ENCODE measurements around the gene DGKD. TPM values are rescaled to one million over a fixed set of nuclear protein-coding genes. Genes with fewer than 3 reads are reported as not detected.

DGKD gene
- total RNA-seq, 1 donor from 2014 or later: 15.3 TPM

DNA sequence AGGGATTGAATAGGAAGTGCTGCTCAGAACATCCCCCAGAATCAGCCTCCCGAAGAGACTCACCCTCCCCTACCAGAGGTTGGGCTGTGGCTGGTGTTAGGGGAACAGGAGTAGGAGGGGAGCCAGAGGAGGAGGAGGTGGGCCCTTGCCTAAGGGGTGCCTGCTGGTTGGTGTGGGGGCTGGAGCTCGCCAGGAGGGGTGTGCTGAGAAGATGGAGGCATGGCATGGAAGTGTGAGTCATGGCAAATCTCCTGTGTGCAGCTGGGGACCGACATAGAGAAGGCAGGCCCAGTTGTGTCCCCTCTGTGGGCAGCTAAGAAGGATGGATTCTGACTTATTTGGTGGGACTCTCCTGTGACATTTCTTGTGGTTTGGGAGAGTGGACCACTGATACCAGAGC is 73.7 kb downstream of the DGKD start:
- H3K36me3 Mint-ChIP-seq (ENCODE audit: low read depth, unreplicated experiment): no peaks in the 10 kb centered on the region
- no peak overlapping the region for H3K27ac Mint-ChIP-seq (ENCODE audit: unreplicated experiment)
- no peaks in the 10 kb centered on the region for H3K9me3 Mint-ChIP-seq (ENCODE audit: unreplicated experiment)
- H3K4me3 Mint-ChIP-seq (ENCODE audit: unreplicated experiment): no peak overlapping the region
- H3K4me1 Mint-ChIP-seq (ENCODE audit: unreplicated experiment): no peaks in the 10 kb centered on the region
- H3K27me3 Mint-ChIP-seq (ENCODE audit: unreplicated experiment): peaks cover 4% of the 10 kb centered on the region
- DNase-seq (ENCODE audit: low spot score): no peak
- TF ChIP-seq, protein P1, sequence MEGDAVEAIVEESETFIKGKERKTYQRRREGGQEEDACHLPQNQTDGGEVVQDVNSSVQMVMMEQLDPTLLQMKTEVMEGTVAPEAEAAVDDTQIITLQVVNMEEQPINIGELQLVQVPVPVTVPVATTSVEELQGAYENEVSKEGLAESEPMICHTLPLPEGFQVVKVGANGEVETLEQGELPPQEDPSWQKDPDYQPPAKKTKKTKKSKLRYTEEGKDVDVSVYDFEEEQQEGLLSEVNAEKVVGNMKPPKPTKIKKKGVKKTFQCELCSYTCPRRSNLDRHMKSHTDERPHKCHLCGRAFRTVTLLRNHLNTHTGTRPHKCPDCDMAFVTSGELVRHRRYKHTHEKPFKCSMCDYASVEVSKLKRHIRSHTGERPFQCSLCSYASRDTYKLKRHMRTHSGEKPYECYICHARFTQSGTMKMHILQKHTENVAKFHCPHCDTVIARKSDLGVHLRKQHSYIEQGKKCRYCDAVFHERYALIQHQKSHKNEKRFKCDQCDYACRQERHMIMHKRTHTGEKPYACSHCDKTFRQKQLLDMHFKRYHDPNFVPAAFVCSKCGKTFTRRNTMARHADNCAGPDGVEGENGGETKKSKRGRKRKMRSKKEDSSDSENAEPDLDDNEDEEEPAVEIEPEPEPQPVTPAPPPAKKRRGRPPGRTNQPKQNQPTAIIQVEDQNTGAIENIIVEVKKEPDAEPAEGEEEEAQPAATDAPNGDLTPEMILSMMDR (IDR thresholded peaks at IDR 0.05; ENCODE audit: unreplicated experiment): no peak

DNA sequence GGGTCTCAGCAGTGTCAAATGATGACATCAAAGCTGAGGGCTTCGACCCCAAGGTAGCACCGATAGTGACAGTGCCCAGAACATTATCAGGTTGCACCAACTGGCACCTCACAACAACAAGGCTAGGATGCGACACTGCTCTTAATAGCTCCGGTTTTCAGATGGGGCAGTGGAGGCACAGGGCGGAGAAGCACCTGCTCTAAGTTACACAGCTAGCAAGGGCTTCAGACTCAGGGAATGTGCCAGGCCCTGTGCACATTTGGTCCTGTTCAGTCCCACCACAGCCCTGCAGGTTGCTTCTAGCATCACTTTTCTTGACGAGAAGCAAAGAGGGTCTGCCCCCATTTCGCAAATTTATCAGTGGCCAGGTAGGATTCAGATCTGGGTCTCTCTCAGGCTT is 74.1 kb downstream of the DGKD start:
- DNase-seq (ENCODE audit: low spot score): no peak
- Mint-ChIP-seq H3K9me3 (ENCODE audit: unreplicated experiment) (no peaks in the 10 kb centered on the region), H3K4me1 (ENCODE audit: unreplicated experiment) (no peaks in the 10 kb centered on the region), H3K36me3 (ENCODE audit: low read depth, unreplicated experiment) (no peaks in the 10 kb centered on the region), H3K4me3 (ENCODE audit: unreplicated experiment) (no peak overlapping the region), H3K27ac (ENCODE audit: unreplicated experiment) (no peak overlapping the region), H3K27me3 (ENCODE audit: unreplicated experiment) (peaks cover 1% of the 10 kb centered on the region)
- TF ChIP-seq, protein P1 (IDR thresholded peaks at IDR 0.05; ENCODE audit: unreplicated experiment): no peak

DNA sequence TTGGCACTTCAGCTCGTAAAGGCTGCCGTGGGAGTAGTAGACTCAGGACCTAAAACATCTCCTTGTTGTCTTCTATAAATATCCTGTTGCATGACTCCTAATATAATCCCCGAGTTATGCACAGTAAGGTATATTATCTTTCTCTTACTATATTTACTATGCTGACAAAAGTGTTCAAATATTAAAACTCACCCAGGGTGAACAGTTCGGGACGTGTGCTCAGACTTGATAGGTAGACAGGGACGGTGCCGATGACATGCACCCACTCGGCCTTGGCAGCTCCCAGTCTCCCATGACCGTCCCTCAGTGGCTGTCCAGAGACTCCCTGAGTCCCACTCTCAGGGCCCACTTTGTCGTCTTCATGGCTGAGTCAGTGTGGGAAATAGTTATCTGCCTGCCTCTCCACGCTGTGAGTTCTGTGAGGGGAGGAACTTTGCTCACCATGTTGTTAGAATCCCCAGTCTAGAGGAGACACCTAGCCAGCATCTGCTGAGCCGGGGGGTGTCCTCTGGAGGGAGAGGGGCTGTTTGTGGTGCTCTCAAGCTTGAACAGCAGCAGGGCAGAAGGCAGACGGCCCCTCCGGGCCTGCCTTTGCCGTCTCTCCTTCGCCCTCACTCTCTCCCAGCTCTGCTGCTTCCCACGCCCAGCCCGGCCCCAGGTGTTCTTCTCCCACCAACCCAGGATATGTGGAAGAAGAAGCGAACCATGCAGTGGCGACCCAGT is 75.0 kb downstream of the DGKD start:
- Mint-ChIP-seq H3K27ac (ENCODE audit: unreplicated experiment) (no peak overlapping the region), H3K4me1 (ENCODE audit: unreplicated experiment) (no peaks in the 10 kb centered on the region), H3K27me3 (ENCODE audit: unreplicated experiment) (peaks cover 1% of the 10 kb centered on the region), H3K9me3 (ENCODE audit: unreplicated experiment) (no peaks in the 10 kb centered on the region), H3K36me3 (ENCODE audit: low read depth, unreplicated experiment) (no peaks in the 10 kb centered on the region), H3K4me3 (ENCODE audit: unreplicated experiment) (no peak overlapping the region)
- TF ChIP-seq, protein P1 (IDR thresholded peaks at IDR 0.05; ENCODE audit: unreplicated experiment): no peak
- no peak for DNase-seq (ENCODE audit: low spot score)

DNA sequence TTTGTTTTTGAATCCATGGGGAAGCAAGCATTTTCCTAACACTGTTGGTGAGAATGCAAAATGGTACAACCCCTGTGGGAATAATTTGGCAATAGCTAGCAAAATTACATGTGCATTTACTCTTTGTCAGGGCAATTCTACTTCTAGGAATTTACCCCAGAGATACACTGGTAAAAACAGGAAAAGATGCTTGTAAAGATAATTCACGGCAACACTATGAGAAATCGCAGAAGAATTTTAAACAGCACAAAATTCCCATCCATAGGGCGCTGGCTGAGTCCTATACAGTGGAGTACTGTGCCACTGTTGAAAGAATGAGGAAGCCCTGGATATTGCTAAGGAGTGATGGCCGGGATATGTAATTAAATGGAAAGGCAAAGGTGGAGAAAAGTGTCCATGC is 75.8 kb downstream of the DGKD start:
- TF ChIP-seq, protein P1 (IDR thresholded peaks at IDR 0.05; ENCODE audit: unreplicated experiment): no peak
- Mint-ChIP-seq H3K27ac (ENCODE audit: unreplicated experiment) (no peak overlapping the region), H3K36me3 (ENCODE audit: low read depth, unreplicated experiment) (no peaks in the 10 kb centered on the region), H3K4me1 (ENCODE audit: unreplicated experiment) (no peaks in the 10 kb centered on the region), H3K27me3 (ENCODE audit: unreplicated experiment) (peaks cover 1% of the 10 kb centered on the region), H3K9me3 (ENCODE audit: unreplicated experiment) (no peaks in the 10 kb centered on the region), H3K4me3 (ENCODE audit: unreplicated experiment) (no peak overlapping the region)
- DNase-seq (ENCODE audit: low spot score): no peak

DNA sequence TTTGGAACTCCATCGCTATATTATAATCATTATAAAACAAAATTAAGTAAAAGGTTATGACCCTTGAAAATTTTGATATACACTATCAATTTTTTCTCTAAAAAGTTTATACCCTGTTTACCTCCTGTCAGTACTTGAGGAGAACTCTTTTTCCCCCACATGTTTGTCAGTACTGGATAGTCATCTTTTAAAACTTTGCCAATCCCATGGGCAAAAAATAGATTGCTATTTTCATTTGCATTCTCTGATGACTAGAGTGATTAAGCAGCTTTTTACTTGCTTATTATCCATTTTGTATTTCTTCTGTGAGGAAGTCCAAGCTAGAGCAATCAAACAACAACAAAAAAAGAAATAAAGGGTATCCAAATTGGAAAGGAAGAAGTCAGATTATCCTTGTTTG is 76.4 kb downstream of the DGKD start:
- peaks cover 1% of the 10 kb centered on the region for H3K27me3 Mint-ChIP-seq (ENCODE audit: unreplicated experiment)
- H3K9me3 Mint-ChIP-seq (ENCODE audit: unreplicated experiment): no peaks in the 10 kb centered on the region
- no peaks in the 10 kb centered on the region for H3K36me3 Mint-ChIP-seq (ENCODE audit: low read depth, unreplicated experiment)
- H3K4me1 Mint-ChIP-seq (ENCODE audit: unreplicated experiment): no peaks in the 10 kb centered on the region
- TF ChIP-seq, protein P1 (IDR thresholded peaks at IDR 0.05; ENCODE audit: unreplicated experiment): no peak
- H3K4me3 Mint-ChIP-seq (ENCODE audit: unreplicated experiment): no peak overlapping the region
- H3K27ac Mint-ChIP-seq (ENCODE audit: unreplicated experiment): no peak overlapping the region
- no peak for DNase-seq (ENCODE audit: low spot score)
